GM18507 (cell line): ENCODE results near the gene CPM.
A peak's percentile ranks its signal among the peaks of the same experiment; 100 is the strongest.

ENCODE experiments used
- DNase-seq: peaks from one replicate; pipeline ENCODE4 v3.0.0; 2011; ENCODE audit warnings: low read depth; ENCODE audit not compliant: insufficient read length; ENCODE audit errors: extremely low spot score
- FAIRE-seq: peaks from 2 replicates; lab custom pipeline; 2011; peaks lifted over from hg19 to GRCh38; lab: Jason Lieb, UNC

CPM gene

DNA sequence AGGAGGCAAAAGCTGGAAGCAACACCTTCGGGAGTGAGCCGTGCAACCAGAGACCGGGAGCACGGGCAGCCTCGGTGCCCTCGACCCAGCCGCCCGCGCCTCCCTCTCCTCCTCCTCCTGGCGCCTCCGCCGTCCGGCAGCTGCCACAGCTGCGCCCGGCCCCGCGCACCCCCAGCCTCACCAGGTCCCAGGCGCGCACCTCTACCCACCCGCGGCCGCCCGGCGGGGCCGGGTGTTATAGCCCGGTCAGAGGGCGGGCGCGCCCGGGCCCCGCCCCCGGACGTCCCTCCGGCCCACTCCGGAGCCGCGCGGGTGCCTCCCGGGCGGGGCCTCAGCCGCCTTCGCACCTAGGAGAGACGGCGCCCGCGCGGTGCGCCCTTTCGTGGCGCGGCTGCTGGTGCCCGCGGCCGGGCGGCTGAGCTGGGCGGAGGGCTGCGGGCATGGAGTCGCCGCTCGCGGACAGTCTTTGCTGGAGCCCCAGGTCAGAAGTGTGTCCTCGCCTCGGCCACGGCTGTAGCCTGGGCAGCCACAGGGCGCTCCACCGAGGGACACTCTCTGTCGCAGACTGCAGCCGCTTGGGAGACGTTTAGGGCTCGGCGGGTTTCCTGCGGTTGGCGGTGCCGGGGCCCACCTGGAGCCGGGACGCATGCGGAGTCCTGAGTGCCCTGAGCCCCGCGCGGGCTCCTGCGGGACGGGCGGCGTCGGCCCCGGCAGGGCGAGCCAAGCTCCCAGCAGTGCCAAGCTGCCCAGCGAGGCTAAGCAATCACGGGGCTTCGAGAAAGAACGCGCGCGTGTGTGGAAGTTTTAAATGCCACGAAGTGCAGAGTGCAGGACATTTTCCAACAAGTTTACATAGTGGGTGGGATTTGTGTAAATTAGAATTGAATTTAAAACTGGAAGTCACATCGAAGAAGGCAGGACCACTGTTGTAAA, at the start of gene CPM:
TSS of gene CPM (minus strand) at position 211 of the 933 bp plus-strand sequence. CDS start 334 bp downstream, outside the sequence.
- DNase-seq (peak; percentile 66), FAIRE-seq (no peak)

DNA sequence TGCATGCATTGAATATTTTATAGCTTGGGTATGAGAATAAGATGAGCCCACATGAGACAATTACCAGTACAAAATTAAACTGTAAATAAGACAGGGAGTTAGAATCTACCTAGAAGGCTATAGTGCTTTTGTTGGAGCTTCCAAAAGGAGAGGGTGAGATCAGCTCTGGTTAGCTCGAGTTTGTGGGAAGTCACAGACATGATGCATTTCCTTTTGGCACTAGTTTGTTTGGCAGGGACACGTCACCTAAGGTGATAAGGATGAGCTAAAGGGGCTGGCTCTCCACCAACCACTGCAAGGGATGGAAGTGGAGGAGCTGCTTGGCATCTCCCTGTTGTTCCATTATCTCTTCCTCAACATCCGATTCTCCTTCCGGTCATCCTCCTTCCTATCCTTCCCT, 48.5 kb upstream of the CPM start:
- DNase-seq, result no peak
- FAIRE-seq, result no peak

DNA sequence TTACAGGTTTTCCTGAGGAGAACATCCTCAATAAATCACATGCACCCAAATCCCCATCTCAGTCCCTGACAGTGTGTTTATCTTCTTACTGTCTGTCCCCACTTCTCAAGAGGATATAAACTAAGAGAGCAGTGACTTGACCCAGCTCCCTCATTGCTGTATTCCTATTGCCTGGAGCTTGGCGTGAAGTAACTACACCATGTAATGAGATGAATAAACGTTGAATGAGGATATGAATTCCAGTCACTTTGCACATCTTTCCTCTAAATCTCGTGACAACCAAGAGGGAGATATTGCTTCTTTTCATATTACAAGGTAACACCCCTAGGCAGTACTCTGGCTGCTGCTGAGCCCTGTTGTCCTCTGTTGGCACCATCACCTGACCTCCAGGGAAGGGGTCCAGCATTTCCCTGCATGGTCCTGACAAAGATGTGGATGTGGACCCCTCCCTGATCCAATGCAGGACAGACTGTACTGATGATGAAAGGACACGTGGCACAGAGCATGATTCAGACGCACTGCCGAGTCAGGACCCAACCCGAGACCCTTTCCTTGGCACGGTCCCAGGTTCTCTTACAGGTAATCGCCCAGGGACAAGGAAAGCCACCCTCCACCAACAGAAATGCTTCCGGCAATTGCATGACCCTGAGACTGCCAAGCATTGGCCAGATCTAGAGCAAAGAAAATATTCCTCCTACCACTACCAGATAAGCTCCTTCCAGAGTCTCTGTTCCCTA, 47.7 kb upstream of the CPM start:
- FAIRE-seq (no peak), DNase-seq (no peak)

- DNase-seq (no peak), FAIRE-seq (no peak)
Measured at GRCh38 chr12:68978678-68979077, 45.7 kb upstream of the CPM start.

DNA sequence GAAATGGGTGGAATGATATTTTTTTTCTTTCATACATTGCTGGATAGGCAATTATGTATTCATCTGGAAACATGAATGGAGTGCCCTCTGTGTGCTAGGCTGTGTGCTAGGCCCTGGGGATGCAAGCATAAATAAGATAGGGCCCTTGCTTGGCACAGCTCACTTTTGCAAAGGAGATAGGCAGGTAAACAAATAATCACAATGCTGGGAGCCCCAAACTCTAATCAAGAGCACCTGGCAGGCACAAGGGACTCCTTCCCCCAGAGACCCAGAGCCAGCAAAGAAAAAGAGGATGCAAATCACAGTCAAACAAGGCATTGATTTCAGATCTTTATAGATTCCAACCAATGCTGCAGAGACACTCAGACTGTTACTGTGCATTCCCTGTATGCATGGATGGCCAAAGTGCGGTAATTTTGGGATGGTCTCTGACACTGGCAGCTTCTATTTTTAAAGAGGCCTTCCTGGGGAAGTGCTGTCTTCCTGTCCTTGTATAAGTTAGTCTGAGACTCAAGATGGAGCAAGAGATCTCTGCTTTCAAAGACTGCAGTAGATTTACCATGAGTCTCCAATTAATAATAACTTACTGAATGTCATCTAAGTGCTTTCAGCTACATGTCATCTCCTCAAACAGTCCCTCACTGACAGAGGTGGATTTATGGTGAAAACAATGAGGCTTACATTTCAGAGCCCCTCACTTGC, 45.1 kb upstream of the CPM start:
- DNase-seq (no peak), FAIRE-seq (no peak)

- no peak for DNase-seq
- FAIRE-seq, result no peak
Measured at GRCh38 chr12:68977335-68977734, 44.4 kb upstream of the CPM start.

DNA sequence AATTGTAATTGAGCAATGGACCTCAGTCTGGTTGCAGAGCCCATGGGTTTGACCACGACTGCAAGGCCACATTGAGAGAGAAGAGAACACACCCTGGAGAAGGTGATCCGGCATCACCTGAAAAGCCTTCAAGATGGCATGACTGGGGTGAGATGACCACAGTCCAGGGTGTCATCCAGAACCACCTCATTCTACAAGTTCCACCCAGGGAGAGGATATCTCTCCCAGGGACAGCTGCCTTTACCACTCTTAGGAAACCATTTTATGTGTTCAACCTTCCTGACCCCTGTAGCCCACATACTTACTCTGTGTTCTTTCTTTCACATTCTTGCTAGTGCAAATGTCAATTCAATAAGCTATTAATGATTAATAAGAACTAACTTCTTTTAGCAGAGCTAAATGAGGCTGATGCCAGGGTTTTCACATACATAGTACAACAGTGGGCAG, 43.4 kb upstream of the CPM start:
- no peak for DNase-seq
- FAIRE-seq, result no peak

- no peak for DNase-seq
- FAIRE-seq, result no peak
Measured at GRCh38 chr12:68975811-68976210, 42.8 kb upstream of the CPM start.

GRCh38 chr12:68972595-68972994, 39.6 kb upstream of the CPM start:
- no peak for DNase-seq
- FAIRE-seq, result no peak

- DNase-seq (no peak), FAIRE-seq (no peak)
Measured at GRCh38 chr12:68971404-68971803, 38.4 kb upstream of the CPM start.

- DNase-seq (no peak), FAIRE-seq (no peak)
Measured at GRCh38 chr12:68970951-68971350, 38.0 kb upstream of the CPM start.

DNA sequence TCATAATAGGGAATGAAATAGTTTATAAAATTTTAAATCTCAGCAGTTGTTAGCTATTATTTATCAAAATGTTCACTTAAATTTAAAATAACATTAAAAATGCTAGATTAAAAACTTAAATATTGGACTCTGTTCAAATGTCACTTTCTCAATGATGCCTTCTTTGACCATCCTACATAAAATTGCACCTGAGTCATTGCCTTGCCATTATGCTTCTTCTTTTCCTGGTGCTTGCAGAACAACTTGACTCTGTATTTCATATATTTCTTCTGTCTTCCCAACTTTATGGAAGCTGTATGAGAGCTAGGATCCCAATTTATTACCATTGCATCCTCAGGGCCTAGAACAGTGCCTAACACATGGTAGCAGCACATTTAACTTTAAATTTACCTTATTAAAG, 37.3 kb upstream of the CPM start:
- DNase-seq (no peak), FAIRE-seq (no peak)

DNA sequence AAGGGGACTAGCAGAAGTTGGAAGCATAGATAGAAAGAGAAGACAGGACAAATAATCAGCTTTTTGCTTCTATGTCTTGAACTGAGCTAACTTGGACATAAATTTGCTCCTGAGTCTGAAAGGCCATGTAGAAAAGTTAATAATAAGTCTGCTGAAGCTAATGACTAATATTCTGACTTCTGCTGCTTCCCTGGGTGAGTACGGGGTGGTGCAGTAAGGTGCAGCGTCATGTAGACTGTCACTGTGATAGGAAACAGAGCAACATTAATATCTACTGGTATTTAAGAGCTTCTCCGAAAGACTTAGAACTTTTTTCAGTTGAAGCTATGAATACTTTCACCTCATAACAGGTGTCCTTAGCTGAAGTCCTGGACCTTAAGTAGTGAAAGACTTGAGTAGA, 34.1 kb upstream of the CPM start:
- FAIRE-seq (no peak), DNase-seq (no peak)

DNA sequence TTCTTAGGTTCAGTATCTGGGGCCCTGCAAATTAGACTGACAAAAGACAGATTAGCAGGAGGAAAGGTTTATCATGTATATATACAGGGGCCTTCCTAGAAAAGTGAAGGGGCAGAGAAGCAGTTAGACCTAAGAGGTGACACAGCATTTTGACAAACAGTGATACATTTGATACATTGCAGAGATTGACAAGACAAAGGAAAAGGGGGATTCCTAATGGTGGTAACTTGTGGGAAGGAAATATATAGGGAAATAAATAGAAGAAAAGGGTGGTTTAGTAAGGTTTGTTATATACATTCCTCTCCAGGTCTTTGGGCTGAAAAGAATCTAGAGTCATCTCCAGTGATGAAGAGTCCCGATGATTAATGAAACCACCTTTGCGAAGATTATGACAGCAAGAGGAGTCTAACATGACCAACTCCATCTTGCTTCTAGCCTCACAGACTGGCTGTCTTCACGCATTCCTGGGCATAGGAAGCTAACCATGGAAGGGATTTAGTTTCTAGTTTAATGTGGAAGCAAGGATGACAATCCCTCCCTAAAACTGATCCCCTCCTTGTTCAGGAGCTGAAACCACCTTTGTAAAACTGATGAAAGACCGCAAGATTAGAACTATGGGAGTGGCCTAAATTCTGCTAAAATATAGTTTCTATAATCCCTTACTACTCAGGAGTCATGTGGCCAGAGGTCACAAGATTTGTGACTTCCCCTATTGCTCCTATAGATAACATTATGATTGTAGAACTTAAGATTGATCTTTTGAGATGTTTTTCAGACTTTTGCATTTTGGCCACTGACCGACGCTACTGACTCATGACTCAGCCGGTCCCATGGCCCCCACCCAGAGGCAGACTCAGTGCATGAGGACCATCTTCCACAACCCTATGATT, 31.1 kb upstream of the CPM start:
- DNase-seq (no peak), FAIRE-seq (no peak)

- no peak for DNase-seq
- FAIRE-seq, result no peak
Measured at GRCh38 chr12:68962877-68963855, 30.2 kb upstream of the CPM start.

DNA sequence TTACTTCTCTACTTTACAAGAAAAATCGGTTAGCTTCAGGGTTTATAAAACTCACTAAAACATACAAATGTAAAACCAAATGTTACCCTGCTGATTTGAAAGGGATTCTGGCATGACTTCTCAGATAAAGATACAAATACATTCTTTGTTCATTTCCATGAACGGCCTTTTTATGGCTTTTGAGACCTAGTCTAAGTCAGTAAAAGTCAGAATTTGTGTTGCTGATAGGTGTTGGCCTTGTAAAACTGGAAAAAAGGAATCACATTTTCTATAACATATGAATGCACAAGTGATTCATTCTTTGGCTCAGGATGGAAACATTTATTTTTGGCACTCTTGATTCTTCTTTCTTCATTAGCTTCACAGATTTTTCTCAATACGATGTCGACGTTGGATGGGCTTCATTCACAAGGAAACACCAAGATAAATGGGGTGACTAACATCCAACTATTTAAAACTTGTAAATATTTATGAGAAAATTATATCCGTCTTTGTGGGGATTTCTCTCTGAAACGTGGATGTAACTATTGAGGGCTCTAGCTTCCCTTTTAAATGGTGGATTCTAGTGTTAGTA, 27.0 kb upstream of the CPM start:
- FAIRE-seq, result no peak
- no peak for DNase-seq

GRCh38 chr12:68959143-68959858, 26.3 kb upstream of the CPM start:
- FAIRE-seq (peak; percentile 48), DNase-seq (no peak)
